Activated naive CD8-positive, alpha-beta T cell (primary cell): ENCODE results near the gene GCG.

Experiments
- H3K27ac Mint-ChIP-seq: one replicate; pipeline ENCODE4 v1.8.0; 2021; ENCODE audit warnings: mixed read lengths
- H3K27me3 Mint-ChIP-seq: one replicate; pipeline ENCODE4 v1.8.0; 2021; ENCODE audit warnings: mixed read lengths
- H3K36me3 Mint-ChIP-seq: one replicate; pipeline ENCODE4 v1.8.0; 2021; ENCODE audit warnings: mixed read lengths
- H3K4me1 Mint-ChIP-seq: one replicate; pipeline ENCODE4 v1.8.0; 2021; ENCODE audit warnings: low read depth, mixed read lengths
- H3K4me3 Mint-ChIP-seq: one replicate; pipeline ENCODE4 v1.8.0; 2021; ENCODE audit warnings: mild to moderate bottlenecking, mixed read lengths
- H3K9me3 Mint-ChIP-seq: one replicate; pipeline ENCODE4 v1.8.0; 2021; ENCODE audit warnings: low read depth, mixed read lengths

Gene GCG

GRCh38 chr2:162099836-162100235 lies 52.2 kb downstream of the GCG start:
- no peak overlapping the region for H3K27ac Mint-ChIP-seq
- H3K9me3 Mint-ChIP-seq, result no peaks in the 10 kb centered on the region
- H3K27me3 Mint-ChIP-seq, result no peaks in the 10 kb centered on the region

More at GRCh38 chr2:162099836-162100235, 52.2 kb downstream of the GCG start:
- Mint-ChIP-seq H3K4me3 (no peak overlapping the region), H3K36me3 (no peaks in the 10 kb centered on the region), H3K4me1 (no peaks in the 10 kb centered on the region)
